HUES6 (cell line): ENCODE measurements around the gene PLA2G4D.
"Not testable (repeated sequence)": the region's sequence is repeated elsewhere in the genome, so short reads cannot be mapped to it uniquely, and the experiment has no call there.

Experiments used
- H3K27ac ChIP-seq: 2 replicates; pipeline ENCODE4 v1.7.0; 2013; ENCODE audit warnings: low read depth, mild to moderate bottlenecking, low read length, inconsistent platforms
- H3K27me3 ChIP-seq: 2 replicates; pipeline ENCODE4 v1.6.1; 2013; ENCODE audit warnings: low read length; ENCODE audit not compliant: control insufficient read depth, insufficient read depth
- H3K36me3 ChIP-seq: 2 replicates; pipeline ENCODE4 v1.6.1; 2013; ENCODE audit warnings: low read length; ENCODE audit not compliant: control insufficient read depth, insufficient read depth
- H3K4me1 ChIP-seq: 2 replicates; pipeline ENCODE4 v1.6.1; 2013; ENCODE audit warnings: low read length; ENCODE audit not compliant: control insufficient read depth, insufficient read depth
- H3K4me3 ChIP-seq: 2 replicates; pipeline ENCODE4 v1.5.1; 2013; ENCODE audit warnings: low read depth, low read length
- H3K9ac ChIP-seq: one replicate; pipeline ENCODE4 v1.6.1; 2013; ENCODE audit warnings: mild to moderate bottlenecking, low read length
- H3K9me3 ChIP-seq: 2 replicates; pipeline ENCODE4 v1.6.1; 2013; ENCODE audit warnings: low read depth, low read length; ENCODE audit not compliant: control insufficient read depth, insufficient read depth

PLA2G4D gene

DNA sequence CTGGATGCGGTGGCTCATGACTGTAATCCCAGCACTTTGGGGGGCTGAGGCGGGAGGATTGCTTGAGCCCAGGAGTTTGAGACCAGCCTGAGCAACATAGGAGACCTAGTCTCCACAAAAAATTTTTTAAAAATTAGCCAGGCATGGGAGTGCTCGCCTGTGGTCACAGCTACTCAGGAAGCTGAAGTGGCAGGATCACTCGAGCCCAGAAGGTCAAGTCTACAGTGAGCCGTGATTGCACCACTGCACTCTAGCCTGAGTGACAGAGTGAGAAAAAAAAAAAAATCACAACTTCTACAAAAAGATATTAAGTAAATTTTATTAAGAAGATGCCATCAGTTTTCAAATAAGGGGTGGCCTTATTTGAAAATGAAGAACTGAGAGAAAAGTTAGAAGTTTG lies 11.9 kb upstream of the PLA2G4D start:
- Histone ChIP-seq H3K9ac (no peak overlapping the region), H3K4me3 (no peak overlapping the region), H3K36me3 (no peaks in the 10 kb centered on the region), H3K27me3 (no peaks in the 10 kb centered on the region), H3K27ac (no peak overlapping the region), H3K4me1 (no peaks in the 10 kb centered on the region), H3K9me3 (0 out of 2 replicates have a peak, but pooled peaks cover 5% of the 10 kb centered on the region)

DNA sequence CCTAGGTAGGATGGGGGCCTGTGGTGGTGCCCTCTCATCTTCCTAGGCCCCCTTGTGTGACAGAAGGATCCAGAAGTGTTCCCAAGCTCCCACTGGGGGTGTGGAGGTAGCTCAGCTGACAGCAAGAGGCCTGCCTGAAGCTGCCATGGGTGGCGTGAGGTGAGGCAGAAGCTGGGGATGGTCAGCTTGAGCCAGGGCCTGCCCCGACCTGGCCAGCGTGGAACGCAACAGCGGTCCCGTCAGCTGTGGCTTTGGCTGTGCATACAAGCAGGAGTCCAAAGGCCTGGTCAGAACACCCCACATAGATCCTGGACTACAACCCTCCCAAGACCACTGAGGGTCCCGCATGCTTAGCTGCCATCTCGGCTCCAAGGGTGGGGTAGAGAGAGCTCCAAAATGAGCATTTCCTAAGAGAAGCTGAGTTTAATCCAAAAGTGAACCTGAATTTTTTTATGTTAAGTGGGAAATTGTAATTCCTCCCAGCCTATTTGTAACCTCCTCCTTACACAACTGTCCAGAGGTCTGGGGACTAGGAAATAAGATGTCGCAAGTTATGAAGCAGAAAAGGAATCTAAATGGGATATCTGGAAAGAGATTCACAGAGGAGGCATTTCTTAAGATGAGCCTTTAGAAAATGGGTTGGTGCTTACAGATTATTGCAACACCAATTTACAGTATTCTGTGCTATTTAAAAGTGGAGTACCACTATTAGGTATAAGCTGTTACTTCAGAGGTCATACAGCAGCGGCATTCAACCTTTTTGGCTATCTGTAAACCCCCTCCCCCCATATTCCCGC lies 9.9 kb upstream of the PLA2G4D start:
- no peak overlapping the region for H3K4me3 ChIP-seq
- H3K9ac ChIP-seq = no peak overlapping the region
- no peaks in the 10 kb centered on the region for H3K36me3 ChIP-seq
- no peaks in the 10 kb centered on the region for H3K27me3 ChIP-seq
- no peak overlapping the region for H3K27ac ChIP-seq
- H3K9me3 ChIP-seq = 0 out of 2 replicates have a peak, but pooled peaks cover 5% of the 10 kb centered on the region
- H3K4me1 ChIP-seq = no peaks in the 10 kb centered on the region; the same call in 1 of the 2 replicates

DNA sequence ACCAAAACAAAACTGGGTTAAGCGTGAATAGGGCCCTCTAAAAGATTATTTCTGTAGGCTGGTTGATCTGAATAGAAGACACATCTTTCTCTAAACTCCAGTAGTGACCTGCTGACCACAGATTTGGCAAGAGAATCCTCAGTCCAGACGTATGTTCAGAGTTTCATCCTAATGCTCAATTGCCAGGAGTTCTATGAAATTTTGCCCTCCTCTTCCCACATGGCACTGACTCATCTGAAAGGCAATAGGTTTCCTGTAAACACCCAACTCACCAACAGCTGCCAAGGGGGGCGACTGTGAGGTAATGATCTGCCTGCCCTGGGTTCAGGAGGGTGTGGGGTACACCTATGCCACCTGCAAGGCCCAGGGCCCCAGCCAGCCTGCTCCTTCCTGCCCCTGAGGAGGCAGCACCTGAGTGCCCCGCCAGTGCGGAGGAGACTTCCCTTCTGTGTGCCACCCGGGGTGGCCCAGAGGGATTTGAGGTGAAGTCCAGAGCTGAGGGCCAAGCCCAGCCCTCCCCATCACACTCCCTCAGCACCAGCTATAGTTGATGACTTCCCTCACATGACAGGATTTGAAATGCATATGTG lies 8.4 kb upstream of the PLA2G4D start:
- 0 out of 2 replicates have a peak, but pooled peaks cover under 1% of the 10 kb centered on the region for H3K9me3 ChIP-seq
- no peak overlapping the region for H3K4me3 ChIP-seq
- H3K27me3 ChIP-seq = no peaks in the 10 kb centered on the region
- no peaks in the 10 kb centered on the region; the same call in 1 of the 2 replicates for H3K4me1 ChIP-seq
- H3K27ac ChIP-seq = no peak overlapping the region
- no peak overlapping the region for H3K9ac ChIP-seq
- no peaks in the 10 kb centered on the region for H3K36me3 ChIP-seq

DNA sequence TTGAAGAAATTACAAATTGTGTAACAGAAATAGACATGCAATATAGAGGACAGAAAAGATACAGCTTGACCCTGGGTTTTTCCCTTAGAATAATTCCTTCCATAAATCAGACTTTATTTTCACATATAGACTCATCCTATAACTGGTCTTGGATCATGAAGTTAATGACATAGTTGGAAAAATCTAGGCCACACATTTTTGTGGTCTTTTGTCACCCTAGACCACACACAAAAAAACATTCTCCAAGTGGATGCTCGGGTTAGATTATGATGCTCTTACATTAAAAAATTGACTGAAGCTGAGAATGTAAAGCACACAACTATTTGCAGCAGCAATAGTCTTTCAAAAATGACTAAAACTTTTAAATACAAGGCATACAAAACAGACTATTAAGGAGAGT lies 7.5 kb upstream of the PLA2G4D start:
- Histone ChIP-seq H3K4me1 (no peaks in the 10 kb centered on the region; the same call in 1 of the 2 replicates), H3K36me3 (no peaks in the 10 kb centered on the region), H3K27me3 (no peaks in the 10 kb centered on the region), H3K27ac (no peak overlapping the region), H3K9me3 (no peaks in the 10 kb centered on the region), H3K9ac (no peak overlapping the region), H3K4me3 (no peak overlapping the region)

DNA sequence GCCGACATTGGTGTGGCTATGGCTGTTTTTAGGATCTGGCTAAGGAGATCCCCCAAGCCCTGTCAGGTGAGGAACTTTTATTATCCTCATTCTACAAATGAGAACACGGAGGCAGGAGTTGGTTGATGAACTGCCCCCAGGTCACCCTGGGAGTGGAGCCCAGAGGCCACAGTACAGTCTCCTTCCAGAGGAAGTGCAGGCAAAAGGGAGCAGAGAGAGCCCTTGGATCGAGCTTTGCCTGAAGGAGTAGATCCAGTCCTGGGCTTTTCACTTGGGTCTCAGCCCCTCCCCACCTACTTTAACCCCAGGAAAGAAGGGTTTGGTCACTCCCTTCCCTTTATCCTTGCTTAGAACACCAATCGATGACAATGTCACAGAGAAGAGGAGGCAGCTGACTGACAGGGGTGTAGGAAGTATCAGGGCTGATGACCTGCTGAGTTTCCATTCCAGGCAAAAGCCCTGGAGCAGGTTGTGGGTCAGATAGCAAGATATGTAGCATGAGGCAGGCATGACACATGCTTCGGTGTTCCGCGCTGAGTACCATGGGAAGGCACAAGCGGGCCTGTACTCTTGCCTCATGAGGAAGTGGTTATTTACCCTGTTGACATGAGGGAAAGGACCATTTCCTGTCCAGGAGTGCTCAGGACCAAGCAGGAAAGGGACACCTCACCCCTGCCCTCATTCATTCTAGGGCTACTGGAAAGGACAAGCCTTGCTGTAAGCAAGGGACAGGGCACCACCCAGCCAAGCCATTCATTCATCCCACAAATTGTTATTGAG lies 5.8 kb upstream of the PLA2G4D start:
- H3K4me3 ChIP-seq = no peak overlapping the region

DNA sequence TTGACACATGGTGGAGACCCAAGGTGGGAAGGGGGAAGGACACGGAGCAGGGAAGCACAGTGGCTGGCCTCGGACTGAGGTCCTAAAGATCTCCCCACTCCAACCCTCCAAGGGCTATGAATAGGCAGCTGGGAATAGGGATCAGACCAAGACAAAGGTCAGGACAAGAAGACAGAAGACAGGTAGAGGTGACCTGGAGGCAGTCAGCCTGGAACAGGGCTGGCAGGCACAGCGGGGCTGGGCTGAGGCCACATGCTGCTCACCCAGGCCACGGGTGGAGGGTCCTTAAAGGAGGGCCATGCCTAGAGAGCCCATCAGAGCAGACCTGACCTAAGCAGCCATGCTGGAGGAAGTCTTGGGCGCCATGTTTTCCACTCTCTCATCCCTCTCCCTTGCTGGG lies 2.7 kb upstream of the PLA2G4D start:
- no peak overlapping the region for H3K9ac ChIP-seq
- no peak overlapping the region for H3K4me3 ChIP-seq
- no peaks in the 10 kb centered on the region for H3K27me3 ChIP-seq
- peaks cover 20% of the 10 kb centered on the region for H3K4me1 ChIP-seq
- no peaks in the 10 kb centered on the region for H3K9me3 ChIP-seq
- H3K36me3 ChIP-seq = no peaks in the 10 kb centered on the region
- no peak overlapping the region for H3K27ac ChIP-seq

More for the DNA sequence above, 5.8 kb upstream of the PLA2G4D start:
- no peaks in the 10 kb centered on the region for H3K27me3 ChIP-seq
- no peaks in the 10 kb centered on the region for H3K36me3 ChIP-seq
- no peak overlapping the region for H3K27ac ChIP-seq
- H3K4me1 ChIP-seq = no peaks in the 10 kb centered on the region; the same call in 1 of the 2 replicates
- no peak overlapping the region for H3K9ac ChIP-seq
- H3K9me3 ChIP-seq = no peaks in the 10 kb centered on the region

DNA sequence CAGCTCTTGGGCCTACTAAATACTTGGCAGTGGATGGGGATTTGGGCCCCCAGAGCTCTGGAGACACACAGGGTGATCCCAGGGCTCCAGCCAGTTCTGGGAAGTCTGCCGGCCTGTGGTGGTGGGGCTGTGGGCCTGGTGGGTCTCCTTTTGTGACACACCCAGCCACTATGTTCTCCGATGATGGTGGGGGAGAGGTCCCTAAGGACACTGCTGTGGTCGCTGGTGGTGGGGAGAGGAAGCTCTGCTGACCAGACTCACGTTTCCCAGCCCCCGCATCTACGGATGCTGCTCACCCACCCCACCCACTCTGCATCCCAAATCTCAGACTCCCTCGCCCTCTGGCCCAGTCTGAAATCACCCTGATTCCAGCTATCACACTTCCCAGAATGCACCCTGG lies 396 bp downstream of the PLA2G4D start:
- Histone ChIP-seq H3K27ac (no peak overlapping the region), H3K4me1 (peaks cover 35% of the 10 kb centered on the region), H3K36me3 (no peaks in the 10 kb centered on the region)

DNA sequence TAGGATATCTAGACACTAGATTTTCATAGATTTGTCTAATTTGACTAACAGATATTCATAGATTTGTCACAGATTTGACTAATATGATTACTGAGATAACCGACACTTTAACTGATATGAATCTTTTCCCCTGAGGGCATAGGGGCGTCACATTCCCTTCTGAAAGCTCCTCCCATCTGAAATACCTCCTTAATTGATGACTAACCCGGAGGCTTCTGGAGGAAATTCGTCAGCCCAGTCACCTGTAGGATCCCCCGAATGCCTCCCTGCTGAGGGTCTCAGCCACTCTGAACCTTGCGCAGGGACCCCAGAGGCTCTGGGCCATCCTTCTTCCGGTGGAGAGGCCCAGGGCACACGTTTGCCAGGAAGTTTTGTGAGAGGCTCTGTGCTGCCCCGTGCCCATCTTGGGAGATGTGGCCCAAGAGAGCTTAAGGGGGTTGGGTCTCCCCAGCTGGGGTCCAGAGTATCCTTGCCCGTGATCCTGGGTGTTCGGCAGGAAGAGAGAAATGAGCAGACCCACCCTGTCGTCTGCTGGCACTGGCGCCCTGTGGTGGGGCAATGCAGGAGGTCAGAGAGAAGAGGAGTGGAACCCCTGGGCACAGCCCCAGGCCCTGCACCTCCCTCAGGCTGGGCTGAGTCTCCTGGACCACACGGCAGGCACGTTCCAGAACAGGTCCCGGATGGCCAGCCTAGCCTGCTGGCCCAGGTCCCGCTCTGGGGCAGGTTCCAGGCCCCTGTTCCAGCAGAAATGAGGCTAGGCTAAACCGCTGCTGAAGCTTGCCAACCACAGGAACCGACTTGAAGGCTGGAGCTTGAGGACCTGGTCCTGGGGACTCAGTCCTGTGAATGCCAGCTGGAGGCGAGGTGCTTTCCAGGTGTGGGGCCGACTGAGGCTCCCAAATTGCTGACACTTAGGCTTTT lies 1.7 kb downstream of the PLA2G4D start:
- Histone ChIP-seq H3K27ac (peak overlapping the region; percentile 86; the same call in 1 of the 2 replicates), H3K36me3 (no peaks in the 10 kb centered on the region), H3K27me3 (no peaks in the 10 kb centered on the region), H3K4me1 (peaks cover 35% of the 10 kb centered on the region), H3K4me3 (peak overlapping the region; percentile 25; the same call in 1 of the 2 replicates), H3K9me3 (no peaks in the 10 kb centered on the region), H3K9ac (peak overlapping the region; percentile 78)

More for the DNA sequence above, 396 bp downstream of the PLA2G4D start:
- no peak overlapping the region for H3K9ac ChIP-seq
- no peaks in the 10 kb centered on the region for H3K27me3 ChIP-seq
- H3K4me3 ChIP-seq = no peak overlapping the region
- no peaks in the 10 kb centered on the region for H3K9me3 ChIP-seq

DNA sequence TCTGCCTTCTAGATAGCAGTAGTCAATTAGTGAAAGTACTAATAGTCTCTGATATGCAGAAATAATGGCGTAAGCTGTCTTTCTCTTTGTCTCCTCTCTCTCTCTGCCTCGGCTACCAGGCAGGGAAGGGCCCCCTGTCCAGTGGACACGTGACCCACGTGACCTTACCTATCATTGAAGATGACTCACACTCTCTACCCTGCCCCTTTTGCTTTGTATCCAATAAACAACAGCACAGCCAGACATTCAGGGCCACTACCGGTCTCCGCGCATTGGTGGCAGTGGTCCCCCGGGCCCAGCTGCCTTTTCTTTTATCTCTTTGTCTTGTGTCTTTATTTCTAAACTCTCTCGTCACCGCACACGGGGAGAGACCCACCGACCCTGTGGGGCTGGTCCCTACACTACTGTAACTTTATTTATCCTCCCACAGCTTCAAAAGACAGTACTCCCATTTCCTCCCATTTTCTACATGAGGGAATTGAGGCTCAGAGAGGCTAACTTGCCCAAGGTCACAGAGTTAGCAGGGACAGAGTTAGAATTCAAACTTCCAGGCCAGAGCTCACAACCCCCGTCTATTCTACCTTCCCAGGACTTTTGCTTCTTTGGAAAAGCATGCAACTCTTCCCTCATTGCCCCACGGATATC lies 2.5 kb downstream of the PLA2G4D start:
- not testable (repeated sequence) for H3K36me3 ChIP-seq, H3K27me3 ChIP-seq, H3K9me3 ChIP-seq
- peak overlapping the region; percentile 86; the same call in 1 of the 2 replicates for H3K27ac ChIP-seq
- peak overlapping the region; percentile 25; the same call in 1 of the 2 replicates for H3K4me3 ChIP-seq
- peaks cover 35% of the 10 kb centered on the region for H3K4me1 ChIP-seq
- peak overlapping the region; percentile 78 for H3K9ac ChIP-seq

DNA sequence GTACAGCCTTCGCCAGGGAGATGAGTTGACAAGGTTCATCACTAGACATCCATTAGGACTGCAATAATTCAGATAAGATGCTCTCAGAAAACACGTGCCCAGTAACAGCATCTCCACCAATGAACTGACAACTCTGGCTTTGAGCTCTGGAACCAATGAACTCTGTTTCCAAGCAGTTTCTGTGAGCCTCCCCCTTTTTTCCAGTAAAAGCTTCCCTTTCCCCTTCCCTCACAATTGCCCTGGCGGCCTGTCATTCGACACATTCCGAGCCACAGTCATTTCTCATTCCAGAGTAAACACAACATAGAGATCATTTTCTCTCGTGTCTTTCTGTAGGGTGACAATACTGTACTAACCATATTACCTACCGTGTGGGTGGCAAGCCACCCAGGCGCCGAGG lies 3.6 kb downstream of the PLA2G4D start:
- no peak overlapping the region for H3K27ac ChIP-seq
- H3K9ac ChIP-seq = no peak overlapping the region
- no peak overlapping the region for H3K4me3 ChIP-seq
- H3K27me3 ChIP-seq = no peaks in the 10 kb centered on the region
- H3K4me1 ChIP-seq = peaks cover 35% of the 10 kb centered on the region
- no peaks in the 10 kb centered on the region for H3K36me3 ChIP-seq
- H3K9me3 ChIP-seq = no peaks in the 10 kb centered on the region
